ENCODE results near the gene TTC3. TPM values are rescaled to one million over a fixed set of nuclear protein-coding genes. Genes with fewer than 3 reads are reported as not detected.

Gene TTC3
- total RNA-seq, 1 experiment from 2014 or later: 73.2 TPM

GRCh38 chr21:37224861-37225839 lies 152.1 kb downstream of the TTC3 start:
- no peak for DNase-seq (ENCODE audit: low read depth)

GRCh38 chr21:37226041-37226920 lies 153.2 kb downstream of the TTC3 start:
- no peak for DNase-seq (ENCODE audit: low read depth)

- no peak for DNase-seq (ENCODE audit: low read depth)
Measured at GRCh38 chr21:37227071-37228002, 154.3 kb downstream of the TTC3 start.

- no peak for DNase-seq (ENCODE audit: low read depth)
Measured at GRCh38 chr21:37228003-37228400, 154.9 kb downstream of the TTC3 start.

- no peak for DNase-seq (ENCODE audit: low read depth)
Measured at GRCh38 chr21:37230632-37231248, 157.7 kb downstream of the TTC3 start.

GRCh38 chr21:37231249-37231645 lies 158.2 kb downstream of the TTC3 start:
- no peak for DNase-seq (ENCODE audit: low read depth)

- DNase-seq (ENCODE audit: low read depth): no peak
Measured at GRCh38 chr21:37231671-37232070, 158.6 kb downstream of the TTC3 start.

GRCh38 chr21:37232274-37233018 lies 159.4 kb downstream of the TTC3 start:
- DNase-seq (ENCODE audit: low read depth): no peak

GRCh38 chr21:37233551-37234146 lies 160.6 kb downstream of the TTC3 start:
- no peak for DNase-seq (ENCODE audit: low read depth)

GRCh38 chr21:37237346-37237745 lies 164.3 kb downstream of the TTC3 start:
- DNase-seq (ENCODE audit: low read depth): no peak

- DNase-seq (ENCODE audit: low read depth): no peak
Measured at GRCh38 chr21:37237764-37238163, 164.7 kb downstream of the TTC3 start.

GRCh38 chr21:37240978-37241377 lies 167.9 kb downstream of the TTC3 start:
- no peak for DNase-seq (ENCODE audit: low read depth)

- no peak for DNase-seq (ENCODE audit: low read depth)
Measured at GRCh38 chr21:37241426-37241825, 168.4 kb downstream of the TTC3 start.

- DNase-seq (ENCODE audit: low read depth): no peak
Measured at GRCh38 chr21:37243961-37244360, 170.9 kb downstream of the TTC3 start.

GRCh38 chr21:37244501-37245095 lies 171.5 kb downstream of the TTC3 start:
- no peak for DNase-seq (ENCODE audit: low read depth)

- DNase-seq (ENCODE audit: low read depth): no peak
Measured at GRCh38 chr21:37245151-37245550, 172.1 kb downstream of the TTC3 start.

GRCh38 chr21:37248298-37248697 lies 175.2 kb downstream of the TTC3 start:
- DNase-seq (ENCODE audit: low read depth): no peak

GRCh38 chr21:37249112-37249904 lies 176.3 kb downstream of the TTC3 start:
- no peak for DNase-seq (ENCODE audit: low read depth)

- DNase-seq (ENCODE audit: low read depth): no peak
Measured at GRCh38 chr21:37251294-37251634, 178.2 kb downstream of the TTC3 start.

Measured in Daoy (cell line).